Testis (tissue), 3 donors: Measurements from ENCODE around the gene ACACA. TPM values are rescaled to one million over a fixed set of nuclear protein-coding genes. Genes with fewer than 3 reads are reported as not detected.

Source experiments
- DNase-seq: peaks from one replicate; pipeline ENCODE4 v3.0.0-alpha.2; 2019
- H3K27ac ChIP-seq, 2 donors: fragments of 200-600 bp; sonication (generic); one replicate each; pipeline ENCODE4 v1.5.1; 2019
- H3K27me3 ChIP-seq: fragments of 200-600 bp; sonication (generic); one replicate; pipeline ENCODE4 v1.5.1; 2019
- H3K36me3 ChIP-seq: fragments of 200-600 bp; sonication (generic); one replicate; pipeline ENCODE4 v1.5.1; 2017; ENCODE audit warnings: low read depth; ENCODE audit errors: missing control alignments
- H3K4me1 ChIP-seq: fragments of 200-600 bp; sonication (generic); one replicate; pipeline ENCODE4 v1.5.1; 2019
- H3K4me3 ChIP-seq, 2 donors: fragments of 200-600 bp; sonication (generic); one replicate each; pipeline ENCODE4 v1.5.1; 2017 to 2019
- H3K9me3 ChIP-seq: fragments of 200-600 bp; sonication (generic); one replicate; pipeline ENCODE4 v1.5.1; 2017
- CTCF ChIP-seq, 3 experiments: fragments of 450-650 bp in 2 of 3; fragments of 200-600 bp in 1 of 3; sonication (generic) in 1 of 3; IDR thresholded peaks; one replicate each; pipeline ENCODE4 v1.5.1; 2016 to 2019; ENCODE audit warnings: antibody characterized with exemption in 3 of 3, mild to moderate bottlenecking in 2 of 3, moderate library complexity in 1 of 3
- POLR2A ChIP-seq: fragments of 450-650 bp; IDR thresholded peaks from one replicate; pipeline ENCODE4 v1.6.1; 2017; ENCODE audit warnings: antibody characterized with exemption, mild to moderate bottlenecking, moderate library complexity
- WGBS, 2 donors: methylation state at CpG; one replicate each; pipeline ENCODE4 v1.1.5; 2018; 5-methylcytosine and 5-hydroxymethylcytosine counted together
- intact Hi-C: fragments of 100-400 bp; cut with DNase I; formaldehyde crosslinking; loops from one replicate; pipeline ENCODE4 v1.15.1; 2023; ENCODE audit warnings: low total_unique reads
- polyA plus RNA-seq: library from polyadenylated mRNA; stranded (reverse); fragments of 350-450 nt; fragmentation: Illumina TruSeq; extraction: RNeasy Lipid Tissue Mini Kit (QIAGEN cat#74804); gene quantifications from one replicate; pipeline ENCODE4 v1.2.3, GENCODE V29; 2014; ENCODE audit warnings: low read depth, low replicate concordance; ENCODE audit not compliant: insufficient read depth
- total RNA-seq, 2 donors: library from RNA; depleted of rRNA; stranded (reverse); fragments of >200 nt; gene quantifications; one replicate each; pipeline ENCODE4 v1.2.3, GENCODE V29; 2016

The ACACA gene
- total and polyA plus RNA-seq, 3 donors from 2014 or later: 43.4 to 65.0 (median 56.0) TPM

DNA sequence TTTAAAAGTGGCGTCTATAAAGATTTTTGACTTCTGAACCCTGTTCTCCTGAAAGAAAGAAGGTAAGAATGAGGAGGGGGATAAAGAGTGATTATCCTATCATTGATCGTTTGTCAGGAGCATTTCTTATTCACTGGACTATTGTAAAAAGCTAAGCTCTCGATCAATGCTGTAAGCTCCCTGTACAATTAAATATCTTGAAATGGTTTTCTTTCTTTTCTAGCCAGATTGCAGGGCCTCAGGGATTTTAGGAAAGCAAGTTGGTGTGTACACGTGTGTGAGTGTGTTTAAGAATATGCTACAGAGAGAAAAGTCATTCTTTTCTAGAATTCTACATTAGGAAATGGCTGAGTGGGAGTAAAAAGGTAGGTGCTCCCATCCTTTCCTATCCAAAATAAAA is 303.4 kb downstream of the ACACA start:
- intact Hi-C loops: no loop called here
- TF ChIP-seq POLR2A (no peak), CTCF (IDR thresholded peaks at IDR 0.05) (no peak)
- no peak overlapping the region for H3K27ac ChIP-seq
- no peaks in the 10 kb centered on the region for H3K36me3 ChIP-seq
- no peaks in the 10 kb centered on the region for H3K27me3 ChIP-seq
- H3K4me3 ChIP-seq: no peak overlapping the region
- no peak for DNase-seq
- no peaks in the 10 kb centered on the region for H3K9me3 ChIP-seq
- WGBS, 2 donors: 96 to 97% methylated on average over 4 of the region's 4 CpGs
- H3K4me1 ChIP-seq: peaks cover 8% of the 10 kb centered on the region

DNA sequence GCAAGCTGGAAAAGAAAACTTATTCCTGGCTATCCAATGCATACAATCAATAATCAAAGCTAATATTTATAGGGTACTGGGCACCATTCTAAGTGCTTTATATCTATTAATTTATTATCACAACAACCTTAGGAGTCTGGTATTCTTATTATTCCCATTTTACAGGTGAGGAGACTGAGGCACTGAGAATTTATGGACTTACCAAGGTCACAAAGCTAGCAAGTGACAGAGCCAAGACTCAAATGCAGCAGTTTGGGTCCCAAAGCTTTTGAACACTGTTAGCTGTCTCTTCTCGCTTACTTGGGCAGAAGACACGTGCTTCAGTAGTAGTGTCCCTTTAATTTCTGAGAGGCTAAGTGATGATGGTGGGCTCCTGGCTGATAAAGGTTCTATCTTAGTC is 305.3 kb downstream of the ACACA start:
- WGBS, 2 donors: 94 to 96% methylated on average over 2 of the region's 2 CpGs
- no peak for DNase-seq
- TF ChIP-seq POLR2A: no peak
- TF ChIP-seq CTCF (IDR thresholded peaks at IDR 0.05): no peak
- no peak overlapping the region for H3K27ac ChIP-seq
- intact Hi-C loops: no loop called here
- no peaks in the 10 kb centered on the region for H3K36me3 ChIP-seq
- H3K4me3 ChIP-seq: no peak overlapping the region
- no peaks in the 10 kb centered on the region for H3K9me3 ChIP-seq
- no peaks in the 10 kb centered on the region for H3K27me3 ChIP-seq
- H3K4me1 ChIP-seq: no peaks in the 10 kb centered on the region

DNA sequence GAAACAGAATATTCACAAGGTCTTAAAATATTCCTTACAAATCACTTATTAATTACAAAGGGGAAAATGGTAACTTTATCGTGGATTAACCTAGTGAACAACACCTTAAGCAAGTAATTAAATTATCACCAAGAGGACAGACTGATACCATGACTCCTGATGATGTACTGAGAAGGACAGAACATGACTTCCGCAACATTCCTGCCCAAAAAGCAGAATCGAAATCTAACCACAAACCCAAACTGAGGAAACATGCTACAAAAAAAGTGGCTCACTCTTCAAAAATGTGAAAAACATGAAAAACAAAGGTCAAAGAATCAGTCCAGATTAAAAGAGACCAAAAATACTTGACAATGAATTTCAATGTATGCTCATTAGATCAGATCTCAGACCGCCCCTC is 306.4 kb downstream of the ACACA start:
- TF ChIP-seq POLR2A: no peak
- no peak for TF ChIP-seq CTCF (IDR thresholded peaks at IDR 0.05)

DNA sequence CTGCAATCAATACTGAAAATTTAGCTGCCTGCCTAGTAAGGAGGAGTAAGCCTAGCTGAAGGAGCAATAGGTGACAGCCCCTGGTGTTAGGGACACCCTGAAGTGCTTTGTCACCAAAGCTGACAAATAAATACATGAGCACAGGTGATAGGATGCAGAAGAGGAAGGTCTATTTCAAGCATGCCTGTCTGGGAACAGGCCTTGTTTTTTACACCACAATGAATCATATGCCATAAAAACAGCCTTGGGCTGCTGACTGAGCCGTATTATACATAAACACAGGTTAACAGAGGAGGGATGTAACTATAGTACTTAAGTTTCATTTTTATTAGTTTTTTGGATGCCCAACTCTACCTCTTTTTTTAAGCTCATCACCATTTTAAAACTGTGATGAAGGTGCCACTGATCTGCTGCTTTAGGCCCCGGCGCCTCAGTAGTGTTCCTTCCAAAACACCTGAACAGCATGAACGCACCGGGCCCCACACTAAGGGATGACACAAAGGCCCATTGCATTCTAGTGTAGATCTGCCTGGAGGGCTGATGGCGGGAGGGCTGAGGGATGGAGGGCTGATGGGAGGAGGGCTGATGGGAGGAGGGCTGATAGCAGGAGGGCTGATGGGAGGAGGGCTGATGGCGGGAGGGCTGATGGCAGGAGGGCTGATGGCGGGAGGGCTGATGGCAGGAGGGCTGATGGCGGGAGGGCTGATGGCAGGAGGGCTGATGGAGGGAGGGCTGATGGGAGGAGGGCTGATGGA is 307.5 kb downstream of the ACACA start:
- Histone ChIP-seq H3K4me1 (peaks cover 13% of the 10 kb centered on the region), H3K4me3 (no peak overlapping the region), H3K27ac (no peak overlapping the region), H3K27me3 (no peaks in the 10 kb centered on the region), H3K36me3 (no peaks in the 10 kb centered on the region), H3K9me3 (no peaks in the 10 kb centered on the region)
- no peak for TF ChIP-seq CTCF (IDR thresholded peaks at IDR 0.05)
- no peak for TF ChIP-seq POLR2A
- 94 to 95% methylated on average over 9 of the region's 9 CpGs for WGBS, 2 donors
- intact Hi-C loops: no loop called here
- DNase-seq: no peak

More for the DNA sequence above, 306.4 kb downstream of the ACACA start:
- Histone ChIP-seq H3K4me1 (peaks cover 2% of the 10 kb centered on the region), H3K27ac (no peak overlapping the region), H3K27me3 (no peaks in the 10 kb centered on the region), H3K4me3 (no peak overlapping the region), H3K36me3 (no peaks in the 10 kb centered on the region), H3K9me3 (no peaks in the 10 kb centered on the region)
- 77 to 90% methylated on average over 4 of the region's 4 CpGs for WGBS, 2 donors
- intact Hi-C loops: no loop called here
- no peak for DNase-seq

DNA sequence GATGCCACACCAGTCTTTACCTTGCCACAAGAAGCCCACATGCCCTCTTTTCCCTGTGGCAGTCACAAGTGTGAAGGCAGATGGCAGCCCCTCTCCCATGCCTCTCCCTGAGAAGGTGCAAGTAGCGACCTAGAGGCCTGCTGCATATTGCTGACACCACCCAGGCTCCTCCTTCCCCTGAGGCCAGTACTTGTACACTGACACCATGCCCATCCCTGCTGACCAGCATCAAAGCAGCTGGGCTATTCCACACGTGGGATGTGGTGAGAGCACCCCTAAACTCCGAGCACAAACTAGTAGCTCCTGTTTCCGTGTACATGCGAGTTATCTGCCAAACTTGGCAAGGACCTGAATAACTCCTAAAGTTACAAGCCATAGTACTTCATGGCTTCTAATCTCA is 308.5 kb downstream of the ACACA start:
- WGBS, 2 donors: 90 to 92% methylated on average over 5 of the region's 5 CpGs
- no peaks in the 10 kb centered on the region for H3K36me3 ChIP-seq
- H3K9me3 ChIP-seq: no peaks in the 10 kb centered on the region
- H3K4me3 ChIP-seq: no peak overlapping the region
- TF ChIP-seq POLR2A: no peak
- no peak for TF ChIP-seq CTCF (IDR thresholded peaks at IDR 0.05)
- DNase-seq: no peak
- H3K4me1 ChIP-seq: peaks cover 15% of the 10 kb centered on the region
- no peak overlapping the region for H3K27ac ChIP-seq
- intact Hi-C loops: no loop called here
- H3K27me3 ChIP-seq: no peaks in the 10 kb centered on the region
